ENCODE results near the gene YWHAE. TPM values are rescaled to one million over a fixed set of nuclear protein-coding genes. Genes with fewer than 3 reads are reported as not detected.
A peak's percentile ranks its signal among the peaks of the same experiment; 100 is the strongest.

Gene YWHAE
- total and polyA plus RNA-seq, 9 of the 15 experiments (the other 6 are each of a cell fraction or from before 2014, with no cell fraction given): 184 to 727 (median 448) TPM

GRCh38 chr17:1323336-1323735 lies 76.7 kb downstream of the YWHAE start:
- DNase-seq (ENCODE audit: extremely low read depth in 1 of 4, low spot score in 3 of 4): peak in 1 of 4 experiments; percentile 40
- WGBS (ENCODE audit: insufficient coverage, low coverage, missing lambda C conversion rate): 82% methylated on average over 11 of the region's 19 CpGs
- no peak overlapping the region for H3K4me2 ChIP-seq (ENCODE audit: insufficient read depth, low read length)
- in situ Hi-C loops (cut with MboI) (no loop called here), intact Hi-C loops (cut with micrococcal nuclease) (no loop called here)
- ChIA-PET POLR2A (interaction anchor here (0.7 kb wide), 2 partner anchors 77 to 707 kb away, joined by 3 to 4 read pairs; partner anchors contain the start of gene YWHAE), CTCF (ENCODE audit: low intra/inter-chr PET ratio) (no interaction called here)
- H2AFZ ChIP-seq (ENCODE audit: low read depth, low read length): no peak overlapping the region
- H3K9me3 ChIP-seq (replicated peaks; ENCODE audit: control insufficient read depth, insufficient read depth, low read depth, low read length): peaks cover 3% of the 10 kb centered on the region; the same call in 1 of the 2 replicates
- H3K9me1 ChIP-seq (ENCODE audit: control insufficient read depth, insufficient read depth, low read length): no peaks in the 10 kb centered on the region
- H3K27me3 ChIP-seq (ENCODE audit: control insufficient read depth in 2 of 2, insufficient read depth in 2 of 2, low read length in 2 of 2): no peaks in the 10 kb centered on the region
- no peaks in the 10 kb centered on the region for H3K79me2 ChIP-seq (ENCODE audit: control insufficient read depth, insufficient read depth, low read length)
- H3K36me3 ChIP-seq (ENCODE audit: control insufficient read depth, insufficient read depth, low read length): no peaks in the 10 kb centered on the region
- H3K4me1 ChIP-seq (replicated peaks in 1 of 2; ENCODE audit: control insufficient read depth in 2 of 2, insufficient read depth in 2 of 2, low read length in 2 of 2): peaks cover 13 to 23% of the 10 kb centered on the region in 2 experiments; a peak in 4 of 5 replicates
- H3K27ac ChIP-seq (ENCODE audit: extremely low read depth, low read depth, low read length): no peak overlapping the region
- no peak overlapping the region for H3K4me3 ChIP-seq
- no TSS peak for BruUV-seq (replicated peaks)
- no peaks in the 10 kb centered on the region for H4K20me1 ChIP-seq (replicated peaks; ENCODE audit: control insufficient read depth, insufficient read depth, low read length)
- no peak for FAIRE-seq
- no peak overlapping the region for H3K9ac ChIP-seq (ENCODE audit: insufficient read depth in 1 of 2, low read depth in 2 of 2, low read length in 2 of 2)
- ATAC-seq: no peak
- no peak for TF ChIP-seq ETV5 (CRISPR knock-in tag; IDR thresholded peaks at IDR 0.05; ENCODE audit: low read depth)
- no peak for TF ChIP-seq KAT7 (CRISPR knock-in tag; IDR thresholded peaks at IDR 0.05; ENCODE audit: borderline replicate concordance)
- no peak for TF ChIP-seq KLF16 (IDR thresholded peaks at IDR 0.05)
- TF ChIP-seq CGGBP1 (CRISPR knock-in tag; IDR thresholded peaks at IDR 0.05): no peak
- TF ChIP-seq MLX (CRISPR knock-in tag; conservative IDR thresholded peaks at IDR 0.05): no peak
- TF ChIP-seq EHMT2 (IDR thresholded peaks at IDR 0.05): peak; percentile 85
- no peak for TF ChIP-seq ZBTB40 (IDR thresholded peaks at IDR 0.05)
- TF ChIP-seq ZBTB40 (CRISPR knock-in tag; IDR thresholded peaks at IDR 0.05): no peak
- TF ChIP-seq USF1 (CRISPR knock-in tag; IDR thresholded peaks at IDR 0.05): no peak
- no peak for TF ChIP-seq ZBTB1 (CRISPR knock-in tag; IDR thresholded peaks at IDR 0.05; ENCODE audit: borderline replicate concordance, low read depth)
- TF ChIP-seq TBL1XR1 (IDR thresholded peaks at IDR 0.05; ENCODE audit: low read length in 2 of 2): no peak
- no peak for TF ChIP-seq TEAD1 (CRISPR knock-in tag; IDR thresholded peaks at IDR 0.05)

All from K562 (cell line).